Measurements from ENCODE around the gene TXNL4B.
"Not testable (repeated sequence)": the region's sequence is repeated elsewhere in the genome, so short reads cannot be mapped to it uniquely, and the experiment has no call there.

TXNL4B gene

GRCh38 chr16:72072514-72073342, 20.7 kb downstream of the TXNL4B start:
- DNase-seq, result no peak

GRCh38 chr16:72068930-72069329, 24.5 kb downstream of the TXNL4B start:
- no peak for DNase-seq

GRCh38 chr16:72066747-72067146, 26.7 kb downstream of the TXNL4B start:
- DNase-seq, result peak; percentile 28

GRCh38 chr16:72064361-72064894, 29.0 kb downstream of the TXNL4B start:
- no peak for DNase-seq

GRCh38 chr16:72061564-72061963, 31.9 kb downstream of the TXNL4B start:
- DNase-seq, result no peak

- DNase-seq, result no peak
Observed at GRCh38 chr16:72060405-72060804, 33.0 kb downstream of the TXNL4B start.

- not testable (repeated sequence) for DNase-seq
Observed at GRCh38 chr16:72059060-72059459, 34.4 kb downstream of the TXNL4B start.

- not testable (repeated sequence) for DNase-seq
Observed at GRCh38 chr16:72057313-72057712, 36.1 kb downstream of the TXNL4B start.

GRCh38 chr16:72055911-72056310, 37.5 kb downstream of the TXNL4B start:
- DNase-seq, result no peak

GRCh38 chr16:72054254-72054847, 39.1 kb downstream of the TXNL4B start, which contains the start of gene HP:
Gene HP (plus strand): TSS chr16:72054505. CDS start chr16:72054653, 148 bp downstream.
- DNase-seq, result not testable (repeated sequence)

- no peak for DNase-seq
Observed at GRCh38 chr16:72051818-72052217, 41.6 kb downstream of the TXNL4B start.

GRCh38 chr16:72050769-72051464, 42.5 kb downstream of the TXNL4B start:
- DNase-seq, result no peak

GRCh38 chr16:72049110-72049509, 44.3 kb downstream of the TXNL4B start:
- DNase-seq, result no peak

GRCh38 chr16:72044825-72045359, 48.5 kb downstream of the TXNL4B start:
- no peak for DNase-seq

- DNase-seq, result no peak
Observed at GRCh38 chr16:72044296-72044695, 49.1 kb downstream of the TXNL4B start.

GRCh38 chr16:72043539-72043938, 49.9 kb downstream of the TXNL4B start:
- DNase-seq, result no peak

- no peak for DNase-seq
Observed at GRCh38 chr16:72043058-72043457, 50.4 kb downstream of the TXNL4B start.

GRCh38 chr16:72042157-72042660, 51.2 kb downstream of the TXNL4B start:
- DNase-seq, result no peak

GRCh38 chr16:72036098-72036497, 57.3 kb downstream of the TXNL4B start:
- DNase-seq, result no peak
